Smooth muscle cell (in vitro differentiated cells): Measurements from ENCODE around the gene STRA6. TPM values are rescaled to one million over a fixed set of nuclear protein-coding genes. Genes with fewer than 3 reads are reported as not detected.

Source experiments
- DNase-seq: peaks from one replicate; lab custom pipeline; 2025; ENCODE audit not compliant: unreplicated experiment; lab: John Stamatoyannopoulos, UW
- H2AFZ ChIP-seq: fragments of 200-600 bp; sonication (generic); 2 replicates; pipeline ENCODE4 v1.6.0; 2016; ENCODE audit warnings: antibody characterized with exemption, low read depth, mild to moderate bottlenecking
- H3F3A ChIP-seq: fragments of 200-600 bp; sonication (generic); 2 replicates; pipeline ENCODE4 v1.6.0; 2017; ENCODE audit warnings: antibody characterized with exemption, low read depth
- H3K27ac ChIP-seq: fragments of 200-600 bp; sonication (generic); 2 replicates; pipeline ENCODE4 v1.5.1; 2016; ENCODE audit warnings: low read depth, mild to moderate bottlenecking
- H3K27me3 ChIP-seq: fragments of 200-600 bp; sonication (generic); 2 replicates; pipeline ENCODE4 v1.6.1; 2016; ENCODE audit warnings: low read depth, mild to moderate bottlenecking
- H3K36me3 ChIP-seq: fragments of 200-600 bp; sonication (generic); 2 replicates; pipeline ENCODE4 v1.5.1; 2016; ENCODE audit warnings: low read depth
- H3K4me1 ChIP-seq: fragments of 200-600 bp; sonication (generic); 2 replicates; pipeline ENCODE4 v1.5.1; 2016; ENCODE audit warnings: low read depth
- H3K4me2 ChIP-seq: fragments of 200-600 bp; sonication (generic); 2 replicates; pipeline ENCODE4 v1.6.0; 2016; ENCODE audit warnings: mild to moderate bottlenecking
- H3K4me3 ChIP-seq: fragments of 200-600 bp; sonication (generic); 2 replicates; pipeline ENCODE4 v1.5.1; 2016; ENCODE audit warnings: mild to moderate bottlenecking
- H3K79me2 ChIP-seq: fragments of 200-600 bp; sonication (generic); 2 replicates; pipeline ENCODE4 v1.6.0; 2016; ENCODE audit warnings: low read depth, mild to moderate bottlenecking
- H3K9ac ChIP-seq: fragments of 200-600 bp; sonication (generic); 2 replicates; pipeline ENCODE4 v1.6.0; 2016; ENCODE audit warnings: low read depth
- H3K9me3 ChIP-seq: fragments of 200-600 bp; sonication (generic); replicated peaks from 2 replicates; pipeline ENCODE4 v1.5.1; 2016; ENCODE audit warnings: low read depth
- H4K20me1 ChIP-seq: fragments of 200-600 bp; sonication (generic); 2 replicates; pipeline ENCODE4 v1.6.0; 2016; ENCODE audit warnings: low read depth
- CTCF ChIP-seq: fragments of 200-600 bp; sonication (generic); IDR thresholded peaks from 2 replicates; pipeline ENCODE4 v1.5.1; 2017; ENCODE audit warnings: borderline replicate concordance, mild to moderate bottlenecking, antibody characterized with exemption; ENCODE audit not compliant: insufficient read depth, poor library complexity, severe bottlenecking
- WGBS: methylation state at CpG from one replicate; pipeline ENCODE4 v1.1.7; 2016; ENCODE audit warnings: low lambda C conversion rate; 5-methylcytosine and 5-hydroxymethylcytosine counted together
- polyA plus RNA-seq: library from polyadenylated mRNA; unstranded; fragments of >200 nt; fragmentation: Nextera tagmentation; extraction: Ambion mirVana; gene quantifications from 2 replicates; pipeline ENCODE4 v1.2.1, GENCODE V29; 2016
- total RNA-seq: library from RNA; depleted of rRNA; stranded (reverse); fragments of >200 nt; gene quantifications from 2 replicates; pipeline ENCODE4 v1.2.3, GENCODE V29; 2014

The STRA6 gene
- total and polyA plus RNA-seq, 2 experiments from 2014 or later, result 124 to 253 TPM

GRCh38 chr15:74136814-74137536 lies 65.6 kb downstream of the STRA6 start:
- Histone ChIP-seq H3K27ac (no peak overlapping the region), H2AFZ (peak overlapping the region; percentile 69), H3F3A (peaks cover 13% of the 10 kb centered on the region), H3K9me3 (no peaks in the 10 kb centered on the region), H3K4me2 (peak overlapping the region; percentile 95), H3K79me2 (no peaks in the 10 kb centered on the region), H3K36me3 (no peaks in the 10 kb centered on the region), H4K20me1 (no peaks in the 10 kb centered on the region), H3K9ac (no peak overlapping the region), H3K4me1 (peaks cover 35% of the 10 kb centered on the region), H3K4me3 (peak overlapping the region; percentile 59), H3K27me3 (peaks cover 32% of the 10 kb centered on the region)
- DNase-seq, result no peak
- WGBS, result 48% methylated on average over 18 of the region's 18 CpGs
- TF ChIP-seq CTCF, result no peak

- Histone ChIP-seq H3K27ac (no peak overlapping the region), H2AFZ (peak overlapping the region; percentile 69), H3K79me2 (no peaks in the 10 kb centered on the region), H3K36me3 (no peaks in the 10 kb centered on the region), H3F3A (peaks cover 13% of the 10 kb centered on the region), H3K4me1 (peaks cover 35% of the 10 kb centered on the region), H3K27me3 (peaks cover 37% of the 10 kb centered on the region), H3K9me3 (no peaks in the 10 kb centered on the region), H3K4me3 (peak overlapping the region; percentile 59), H3K4me2 (peak overlapping the region; percentile 95), H3K9ac (no peak overlapping the region), H4K20me1 (no peaks in the 10 kb centered on the region)
- DNase-seq, result no peak
- 2% methylated on average over 12 of the region's 26 CpGs for WGBS
- no peak for TF ChIP-seq CTCF
Observed at GRCh38 chr15:74136540-74136813, 66.1 kb downstream of the STRA6 start.

GRCh38 chr15:74135041-74135565 lies 67.5 kb downstream of the STRA6 start:
- Histone ChIP-seq H3K79me2 (no peaks in the 10 kb centered on the region), H3K36me3 (no peaks in the 10 kb centered on the region), H2AFZ (no peak overlapping the region), H4K20me1 (no peaks in the 10 kb centered on the region), H3K9ac (no peak overlapping the region), H3K4me1 (peaks cover 40% of the 10 kb centered on the region), H3K4me2 (peak overlapping the region; percentile 95), H3K4me3 (peak overlapping the region; percentile 59), H3K27ac (no peak overlapping the region), H3F3A (peaks cover 13% of the 10 kb centered on the region), H3K27me3 (peaks cover 51% of the 10 kb centered on the region), H3K9me3 (no peaks in the 10 kb centered on the region)
- TF ChIP-seq CTCF, result no peak
- 20% methylated on average over 27 of the region's 27 CpGs for WGBS
- DNase-seq, result no peak
